GM12875 (cell line): ENCODE measurements around the gene NXPH4.

Source experiments
- H3K4me3 ChIP-seq: one replicate; pipeline ENCODE4 v1.5.1; 2011; ENCODE audit warnings: low read depth, low read length, control low read depth
- CTCF ChIP-seq: IDR thresholded peaks from 2 replicates; pipeline ENCODE4 v1.5.1; 2011; ENCODE audit warnings: low read depth, mild to moderate bottlenecking, control low read depth, inconsistent platforms, low read length, moderate library complexity, borderline replicate concordance; ENCODE audit not compliant: insufficient read depth

NXPH4 gene

GRCh38 chr12:57211791-57212700, 4.5 kb upstream of the NXPH4 start:
- H3K4me3 ChIP-seq: no peak overlapping the region
- no peak for TF ChIP-seq CTCF

- H3K4me3 ChIP-seq: no peak overlapping the region
- no peak for TF ChIP-seq CTCF
These were observed 3.9 kb upstream of the NXPH4 start for GRCh38 chr12:57212701-57213057.

- TF ChIP-seq CTCF: peak; percentile 92
- no peak overlapping the region for H3K4me3 ChIP-seq
These were observed 3.4 kb upstream of the NXPH4 start for GRCh38 chr12:57213058-57213715.

- TF ChIP-seq CTCF: no peak
- H3K4me3 ChIP-seq: no peak overlapping the region
These were observed 2.7 kb upstream of the NXPH4 start for GRCh38 chr12:57213763-57214397.

GRCh38 chr12:57214398-57214781, 2.2 kb upstream of the NXPH4 start:
- H3K4me3 ChIP-seq: no peak overlapping the region
- peak; percentile 81 for TF ChIP-seq CTCF

- no peak overlapping the region for H3K4me3 ChIP-seq
- no peak for TF ChIP-seq CTCF
These were observed 1.5 kb upstream of the NXPH4 start for GRCh38 chr12:57215065-57215464.

- peak overlapping the region; percentile 27 for H3K4me3 ChIP-seq
- TF ChIP-seq CTCF: no peak
These were observed 953 bp upstream of the NXPH4 start for GRCh38 chr12:57215668-57216013.
